Pancreas (tissue), 10 donors: ENCODE measurements around the gene MAP2K3. TPM values are rescaled to one million over a fixed set of nuclear protein-coding genes. Genes with fewer than 3 reads are reported as not detected.

Experiments
- ATAC-seq, 4 donors: fragments of 200-7000 bp; cut with Tn5 transposase; one replicate each; pipeline versions ENCODE4 v1.8.0 to v1.9.1; 2020; ENCODE audit warnings: mild to moderate bottlenecking in 4 of 4, moderate library complexity in 4 of 4
- DNase-seq, 6 donors: peaks; one replicate each; pipeline ENCODE4 v3.0.0-alpha.2; 2020
- FAIRE-seq: peaks from 2 replicates; lab custom pipeline; 2012; peaks lifted over from hg19 to GRCh38; lab: Jason Lieb, UNC
- H3K27ac ChIP-seq, 4 donors: fragments of 200-600 bp; sonication (generic); 1 replicate in 3 of 4; 2 replicates in 1 of 4; pipeline versions ENCODE4 v1.5.0 to v1.8.0; 2020
- H3K27me3 ChIP-seq, 4 donors: fragments of 200-600 bp; one replicate each; pipeline ENCODE4 v1.8.0; 2021
- H3K36me3 ChIP-seq, 3 donors: fragments of 200-600 bp; sonication (generic) in 1 of 3; one replicate each; pipeline versions ENCODE4 v1.5.0 to v1.8.0; 2020 to 2021
- H3K4me1 ChIP-seq, 3 donors: fragments of 200-600 bp; one replicate each; pipeline ENCODE4 v1.8.0; 2021
- H3K4me3 ChIP-seq, 4 donors: fragments of 200-600 bp; sonication (generic) in 2 of 4; one replicate each; pipeline versions ENCODE4 v1.5.0 to v1.8.0; 2020 to 2021
- H3K9me3 ChIP-seq, 4 donors: fragments of 200-600 bp; one replicate each; pipeline ENCODE4 v1.8.0; 2021
- CTCF ChIP-seq, 4 donors: fragments of 200-600 bp; sonication (generic) in 3 of 4; IDR thresholded peaks; one replicate each; pipeline versions ENCODE4 v1.5.0 to v1.8.0; 2021; ENCODE audit warnings: antibody characterized with exemption in 4 of 4
- WGBS, 2 donors: extraction: QIAGEN DNeasy Blood & Tissue Kit; methylation state at CpG; one replicate each; pipeline ENCODE4 v1.1.7; 2013; 5-methylcytosine and 5-hydroxymethylcytosine counted together
- intact Hi-C, 3 donors: fragments of 100-400 bp; cut with DNase I; formaldehyde crosslinking; loops; one replicate each; pipeline versions ENCODE4 v1.11.1 to v1.14.2; 2022
- polyA plus RNA-seq, 2 donors: library from polyadenylated mRNA; stranded (reverse); fragments of 200-250 nt; gene quantifications; one replicate each; pipeline ENCODE4 v1.2.3, GENCODE V29; 2013
- total RNA-seq, 6 donors: library from RNA; stranded (reverse); fragmentation: NEBNext Ultra II Directional in 4 of 6; extraction: Animal tissue kit (Norgen Biotek cat#: 25700) in 4 of 6; gene quantifications; one replicate each; pipeline versions ENCODE4 v1.2.1 to v1.2.4, GENCODE V29; 2021 to 2023
- donor health status: healthy with polysubstance abuse.
- donor health status: DM: no; HTN: no; CAD: no; lungs with moderate emphysema.
- donor health status: DM: no; HTN: no; CAD: no.
- donor health status: control.
- donor health status: control.
- donor health status: Bipolar disorder and iron deficiency.
- donor health status: DM: yes; HTN: yes; CAD: no.
- donor health status: DM: no; HTN: no; CAD: no.
- donor health status: DM: no; HTN: no; CAD: no.
- donor health status: DM: yes; HTN: yes; CAD: no.

Gene MAP2K3
- total and polyA plus RNA-seq, 8 donors = 16.4 to 40.9 (median 22.0) TPM

GRCh38 chr17:21262259-21262993 is 22.1 kb upstream of the MAP2K3 start:
- 65 to 75% methylated on average over 12 of the region's 12 CpGs for WGBS, 2 donors
- H3K27ac ChIP-seq = no peak overlapping the region
- ATAC-seq (no peak), DNase-seq (peak in 1 of 6 donors; percentile 30), FAIRE-seq (no peak)
- no peak overlapping the region for H3K4me3 ChIP-seq
- no peaks in the 10 kb centered on the region for H3K36me3 ChIP-seq
- intact Hi-C loops = no loop called here
- H3K4me1 ChIP-seq = no peaks in the 10 kb centered on the region
- no peak for TF ChIP-seq CTCF (IDR thresholded peaks at IDR 0.05)
- H3K9me3 ChIP-seq = no peaks in the 10 kb centered on the region
- H3K27me3 ChIP-seq = no peaks in the 10 kb centered on the region

GRCh38 chr17:21263376-21263775 is 21.1 kb upstream of the MAP2K3 start:
- H3K4me3 ChIP-seq = no peak overlapping the region
- no peak overlapping the region for H3K27ac ChIP-seq
- ATAC-seq (no peak), FAIRE-seq (no peak), DNase-seq (peak in 1 of 6 donors; percentile 2)
- intact Hi-C loops = no loop called here
- WGBS, 2 donors = 46 to 51% methylated on average over 6 of the region's 6 CpGs
- no peaks in the 10 kb centered on the region for H3K4me1 ChIP-seq
- TF ChIP-seq CTCF (IDR thresholded peaks at IDR 0.05) = no peak
- no peaks in the 10 kb centered on the region for H3K9me3 ChIP-seq
- H3K27me3 ChIP-seq = no peaks in the 10 kb centered on the region
- H3K36me3 ChIP-seq = no peaks in the 10 kb centered on the region

- Histone ChIP-seq H3K4me3 (no peak overlapping the region), H3K9me3 (no peaks in the 10 kb centered on the region), H3K36me3 (no peaks in the 10 kb centered on the region), H3K27ac (no peak overlapping the region), H3K27me3 (no peaks in the 10 kb centered on the region), H3K4me1 (no peaks in the 10 kb centered on the region)
- ATAC-seq (no peak), DNase-seq (peak in 1 of 6 donors; percentile 3), FAIRE-seq (no peak)
- intact Hi-C loops = no loop called here
- no peak for TF ChIP-seq CTCF (IDR thresholded peaks at IDR 0.05)
- 67 to 77% methylated on average over 7 of the region's 7 CpGs for WGBS, 2 donors
These were observed 15.8 kb upstream of the MAP2K3 start for GRCh38 chr17:21268596-21269188.

GRCh38 chr17:21269394-21269793 is 15.1 kb upstream of the MAP2K3 start:
- Histone ChIP-seq H3K9me3 (no peaks in the 10 kb centered on the region), H3K27ac (no peak overlapping the region), H3K36me3 (no peaks in the 10 kb centered on the region), H3K4me3 (no peak overlapping the region), H3K4me1 (no peaks in the 10 kb centered on the region), H3K27me3 (no peaks in the 10 kb centered on the region)
- ATAC-seq (no peak), DNase-seq (no peak), FAIRE-seq (no peak)
- WGBS, 2 donors = 59% methylated on average over 8 of the region's 8 CpGs
- no peak for TF ChIP-seq CTCF (IDR thresholded peaks at IDR 0.05)
- intact Hi-C loops = no loop called here
